ENCODE results near the gene FAM47E.

The FAM47E gene

GRCh38 chr4:76251441-76252270 is at the start of gene FAM47E:
Gene FAM47E (plus strand): TSS chr4:76251721. CDS start chr4:76251747, 26 bp downstream.
- DNase-seq: peak; percentile 4

GRCh38 chr4:76203541-76203940 is 48.0 kb upstream of the FAM47E start:
- DNase-seq: no peak

GRCh38 chr4:76204936-76205335 is 46.6 kb upstream of the FAM47E start:
- DNase-seq: no peak

DNA sequence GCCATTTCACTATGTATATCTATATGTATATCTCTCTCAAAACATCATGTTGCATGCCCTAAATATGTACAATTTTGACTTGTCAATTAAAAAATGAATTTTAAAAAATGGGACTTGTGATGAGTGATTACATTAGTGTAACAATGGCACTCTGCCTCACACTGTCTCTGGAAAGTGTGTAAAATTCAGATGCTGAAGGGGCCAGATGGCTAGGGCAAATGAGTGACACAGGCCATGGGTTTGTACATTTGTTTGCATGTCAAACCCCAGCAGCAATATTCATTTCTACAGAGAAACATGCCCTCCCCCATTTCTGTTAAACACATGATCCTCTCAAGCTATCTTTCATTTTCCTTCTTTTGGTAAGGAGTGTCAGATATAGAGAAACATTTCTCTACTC is 46.0 kb upstream of the FAM47E start:
- DNase-seq: no peak

DNA sequence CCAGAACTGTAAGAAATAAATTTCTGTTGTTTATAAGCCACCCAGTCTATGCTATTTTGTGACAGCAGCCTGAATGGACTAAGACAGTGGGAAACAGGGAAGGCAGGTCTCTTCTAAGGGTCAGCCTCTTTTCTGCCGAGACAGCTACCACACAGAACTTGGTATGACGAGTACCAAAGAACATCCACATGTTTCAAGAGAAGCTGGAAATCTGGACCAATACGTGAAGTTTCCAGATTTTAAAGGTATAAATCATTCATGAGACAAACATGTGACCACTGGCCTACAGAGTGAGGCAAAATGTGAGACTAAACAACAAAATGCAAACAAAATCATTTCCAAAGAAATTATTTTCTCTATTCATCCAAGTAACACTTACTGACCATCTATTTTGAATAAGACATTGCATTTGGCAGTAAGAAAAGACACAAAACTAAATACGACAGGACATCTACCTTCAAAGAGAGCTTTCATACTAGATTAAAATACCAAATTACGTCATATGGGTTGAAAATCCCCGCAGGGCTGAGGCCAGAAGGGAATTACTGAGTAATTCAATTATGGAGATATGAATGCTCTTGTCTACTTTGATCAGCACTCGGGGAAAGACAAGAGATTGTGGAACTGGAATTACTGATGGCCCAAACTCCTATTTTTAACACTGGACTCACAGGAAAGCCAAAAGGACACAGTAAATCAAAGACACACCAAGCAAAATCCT is 45.1 kb upstream of the FAM47E start:
- DNase-seq: no peak

DNA sequence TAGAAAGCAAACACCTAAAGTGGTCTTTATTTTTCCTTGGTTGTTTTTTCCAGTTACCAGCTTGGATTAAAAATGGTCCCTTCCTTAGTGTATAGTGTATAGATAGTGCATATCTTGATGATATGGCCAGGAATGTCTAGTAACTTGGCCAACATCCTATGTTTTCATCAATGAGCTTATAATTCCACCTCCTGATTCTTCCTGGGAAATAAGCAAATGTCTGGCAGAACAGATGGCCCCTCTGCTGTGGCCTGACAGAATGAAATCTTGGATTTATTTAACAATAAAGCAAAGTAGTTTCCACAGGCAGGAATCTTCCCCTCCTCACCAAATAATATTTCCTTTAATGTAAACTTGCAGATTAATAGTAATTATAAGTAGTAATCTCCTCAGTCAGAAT is 44.0 kb upstream of the FAM47E start:
- no peak for DNase-seq

DNA sequence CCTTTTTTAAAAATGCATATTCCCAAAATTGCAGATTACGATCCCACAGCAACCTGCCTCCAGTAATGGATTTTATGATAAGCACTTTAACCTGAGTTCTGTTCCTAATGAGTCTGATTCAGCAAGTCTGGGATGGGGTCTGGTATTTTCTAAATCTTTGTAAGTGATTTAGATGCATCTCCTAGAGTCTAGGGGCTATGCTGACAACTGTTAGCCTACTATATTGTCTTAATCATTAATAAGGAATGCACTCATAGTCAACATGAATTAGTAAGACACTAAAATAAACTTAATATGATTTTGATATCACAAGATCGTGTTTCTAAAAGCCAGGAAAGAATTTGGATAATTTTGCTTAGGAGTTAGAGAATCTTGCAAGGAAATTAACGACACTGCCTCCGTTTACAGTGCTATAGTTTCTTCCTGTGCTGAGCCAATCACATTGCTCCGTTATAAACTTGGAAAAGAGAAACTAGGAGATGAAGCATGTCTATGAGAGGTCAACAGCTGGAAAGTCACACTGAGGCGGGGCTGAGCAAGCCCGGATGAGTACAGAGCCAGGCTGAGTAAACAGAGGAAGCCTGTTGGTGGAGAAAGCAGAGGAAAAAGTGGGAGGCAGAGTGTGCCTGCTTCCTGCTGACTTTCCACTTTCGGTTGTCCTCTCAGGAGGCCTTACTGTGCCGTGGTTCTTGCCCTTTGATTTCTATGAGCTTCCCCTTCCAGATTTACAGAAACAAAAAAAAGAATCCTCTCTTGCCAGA is 43.3 kb upstream of the FAM47E start:
- peak; percentile 74 for DNase-seq

DNA sequence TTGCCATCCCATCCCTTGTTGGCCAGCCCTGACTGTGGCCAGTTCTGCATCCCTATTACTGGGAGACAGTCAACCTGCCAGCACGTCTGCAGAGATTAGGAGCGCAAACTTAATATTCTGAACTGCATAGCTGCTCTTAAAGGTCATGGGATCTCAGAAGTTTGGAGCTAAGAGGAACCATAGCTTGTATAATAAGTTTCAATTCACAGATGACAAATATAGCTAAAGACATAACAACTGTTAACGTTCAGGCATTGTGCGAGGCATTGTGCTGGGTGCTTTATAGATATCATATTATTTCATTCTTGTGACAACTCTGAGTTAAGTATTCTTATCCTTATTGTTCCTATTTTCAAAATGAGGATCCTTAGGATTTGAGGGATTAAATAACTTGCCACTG is 41.6 kb upstream of the FAM47E start:
- no peak for DNase-seq

DNA sequence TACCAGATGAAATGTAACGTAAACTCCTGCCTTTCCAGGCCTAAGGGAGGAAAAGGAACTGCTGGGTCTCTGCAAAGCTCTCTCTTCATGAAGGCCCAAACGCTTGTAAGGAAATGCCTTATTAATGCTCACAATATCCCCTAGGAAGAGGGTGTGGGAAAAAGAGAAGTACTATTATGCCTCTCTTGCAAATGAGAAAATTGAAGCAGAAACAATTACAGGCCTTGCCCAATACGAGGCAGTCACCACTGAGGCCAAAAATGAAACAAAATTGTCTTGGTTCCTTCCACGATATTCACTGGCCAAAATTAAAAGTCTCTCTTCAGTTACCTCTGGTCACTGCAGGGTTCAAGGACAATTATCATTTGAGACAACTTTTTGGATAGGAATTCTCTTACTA is 41.1 kb upstream of the FAM47E start:
- DNase-seq: no peak

DNA sequence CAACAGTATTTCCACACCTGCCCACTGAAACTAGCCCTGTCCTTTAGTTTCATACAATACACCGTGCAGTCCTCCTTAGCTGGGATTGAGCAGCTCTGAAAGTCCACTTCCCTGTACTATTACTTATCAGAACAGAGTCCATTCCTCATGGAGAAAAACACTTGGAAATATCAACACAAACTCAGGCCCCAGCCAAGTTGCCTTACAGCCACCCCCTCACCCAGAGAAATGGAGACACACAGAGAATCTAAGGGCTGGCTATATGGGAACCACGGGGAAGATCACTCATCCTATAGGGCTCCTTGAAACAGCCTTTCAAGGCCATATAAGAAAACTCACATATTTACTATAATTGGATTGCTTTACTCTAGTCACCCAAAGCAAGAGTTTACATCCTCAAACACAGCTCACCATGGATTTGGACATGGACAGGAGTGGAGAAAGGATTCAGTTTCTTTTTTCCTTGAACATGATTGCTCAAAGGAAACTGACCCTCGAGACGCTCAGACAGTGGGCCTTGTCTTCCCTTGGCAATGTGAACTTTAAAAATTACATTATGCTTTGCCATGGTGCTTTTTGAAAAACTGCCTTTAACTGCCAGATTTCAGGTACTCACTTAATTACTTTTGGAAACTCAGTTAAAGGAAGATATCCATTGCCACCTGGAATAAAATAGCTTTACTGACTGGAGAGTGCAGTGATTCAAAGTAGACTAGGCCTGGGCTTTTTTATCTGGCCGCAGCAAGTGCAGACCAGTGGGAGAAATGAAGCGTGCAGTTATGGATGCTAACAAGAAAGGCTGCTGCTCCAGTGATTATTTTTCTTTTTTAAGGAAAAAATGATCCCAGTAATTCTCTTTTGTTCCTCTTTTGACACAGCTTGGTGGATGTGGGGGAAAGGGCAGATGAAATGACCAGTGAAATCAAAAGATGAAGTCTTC is 39.5 kb upstream of the FAM47E start:
- no peak for DNase-seq

DNA sequence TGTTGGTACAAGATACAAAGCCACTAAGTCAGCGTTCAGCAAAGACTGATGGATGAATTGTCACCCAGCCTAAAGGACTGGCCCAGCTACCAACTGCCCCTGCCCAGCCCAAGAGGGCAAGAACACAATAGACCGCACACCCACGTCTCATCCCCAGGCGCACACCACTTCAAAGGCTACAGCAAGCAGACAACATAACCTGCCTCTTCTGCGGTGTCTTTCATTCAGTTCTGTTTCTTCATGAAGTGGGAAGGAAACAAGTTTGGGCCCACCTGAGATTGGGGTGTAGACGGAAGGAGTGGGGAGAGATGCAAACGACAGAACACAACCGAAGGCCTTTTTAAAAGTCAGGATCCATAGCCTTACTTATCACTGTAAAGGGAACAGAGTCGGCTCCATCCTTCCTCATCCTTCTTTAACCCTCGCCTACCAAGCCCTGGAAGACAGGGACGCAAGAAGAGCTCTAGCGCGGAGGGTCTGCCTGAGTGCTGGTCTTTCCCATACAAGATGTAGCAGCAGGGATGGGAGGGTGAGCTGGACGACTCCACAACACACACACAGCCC is 38.6 kb upstream of the FAM47E start:
- DNase-seq: no peak

DNA sequence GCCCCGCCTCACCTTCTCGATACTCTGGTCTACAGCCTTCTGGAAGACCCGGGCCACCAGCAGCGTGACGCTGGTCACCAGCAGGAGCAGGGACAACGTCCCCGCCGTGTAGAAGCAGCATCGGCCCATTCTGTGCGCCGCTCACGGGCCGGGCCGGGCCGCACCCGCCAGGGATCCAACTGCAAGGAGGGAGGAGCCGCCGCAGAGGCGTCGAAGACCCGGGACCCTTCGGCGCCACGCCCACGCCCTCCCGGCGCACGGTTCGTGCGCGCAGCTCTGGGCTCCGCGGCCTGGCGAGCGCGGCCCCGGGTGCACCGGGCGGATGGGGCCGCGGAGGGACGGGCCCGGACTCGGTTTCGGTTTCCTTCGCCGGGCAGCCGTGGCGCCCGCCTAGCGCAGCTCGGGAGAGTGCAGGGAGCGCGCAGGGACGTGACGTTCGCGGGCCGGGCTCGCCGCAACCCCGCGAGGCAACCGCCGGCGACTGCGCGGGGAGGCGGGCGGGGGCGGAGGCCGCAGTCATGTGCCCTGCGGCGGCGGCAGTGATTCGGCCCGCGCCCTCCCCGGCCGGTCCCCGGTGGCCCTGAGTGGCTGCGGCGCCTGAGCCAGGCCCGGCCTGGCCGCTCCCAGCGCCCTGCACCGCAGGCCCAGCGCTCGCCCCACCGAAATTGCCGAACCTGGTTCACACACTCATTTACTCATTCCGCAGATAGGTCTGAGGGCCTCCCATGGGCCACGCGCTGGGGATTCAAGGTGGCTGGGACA is 37.9 kb upstream of the FAM47E start, which contains the start of gene SCARB2:
TSS of gene SCARB2 (minus strand) at position 410 of the 762 bp plus-strand sequence. CDS start at position 129, 281 bp downstream.
- peak; percentile 80 for DNase-seq

DNA sequence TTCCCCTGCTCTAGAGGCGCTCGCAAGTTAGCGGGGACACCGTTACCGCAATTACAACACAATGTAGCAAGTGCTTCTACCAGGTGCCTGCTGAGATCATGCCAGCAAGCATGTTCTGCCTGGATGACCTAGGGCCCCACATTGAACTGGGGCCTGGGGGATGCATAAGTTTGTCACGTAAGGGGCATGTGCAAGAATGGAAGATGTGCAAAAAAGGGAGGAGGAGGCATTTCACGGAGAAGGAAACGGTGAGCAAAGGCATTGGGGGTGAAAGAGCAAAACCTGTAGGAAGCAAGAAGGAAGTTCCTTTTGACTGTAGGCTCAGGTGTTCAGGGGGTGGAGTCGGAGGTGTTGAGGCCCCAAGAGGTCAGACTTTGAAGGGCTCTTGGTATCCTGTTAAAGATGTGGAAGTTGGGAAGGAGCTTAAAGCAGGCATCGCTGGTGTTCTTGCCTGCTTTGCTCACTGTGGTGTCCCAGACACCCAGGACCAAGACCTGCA is 37.3 kb upstream of the FAM47E start:
- DNase-seq: no peak

- no peak for DNase-seq
Observed at GRCh38 chr4:76215077-76215476, 36.4 kb upstream of the FAM47E start.

- no peak for DNase-seq
Observed at GRCh38 chr4:76216524-76216923, 35.0 kb upstream of the FAM47E start.

DNA sequence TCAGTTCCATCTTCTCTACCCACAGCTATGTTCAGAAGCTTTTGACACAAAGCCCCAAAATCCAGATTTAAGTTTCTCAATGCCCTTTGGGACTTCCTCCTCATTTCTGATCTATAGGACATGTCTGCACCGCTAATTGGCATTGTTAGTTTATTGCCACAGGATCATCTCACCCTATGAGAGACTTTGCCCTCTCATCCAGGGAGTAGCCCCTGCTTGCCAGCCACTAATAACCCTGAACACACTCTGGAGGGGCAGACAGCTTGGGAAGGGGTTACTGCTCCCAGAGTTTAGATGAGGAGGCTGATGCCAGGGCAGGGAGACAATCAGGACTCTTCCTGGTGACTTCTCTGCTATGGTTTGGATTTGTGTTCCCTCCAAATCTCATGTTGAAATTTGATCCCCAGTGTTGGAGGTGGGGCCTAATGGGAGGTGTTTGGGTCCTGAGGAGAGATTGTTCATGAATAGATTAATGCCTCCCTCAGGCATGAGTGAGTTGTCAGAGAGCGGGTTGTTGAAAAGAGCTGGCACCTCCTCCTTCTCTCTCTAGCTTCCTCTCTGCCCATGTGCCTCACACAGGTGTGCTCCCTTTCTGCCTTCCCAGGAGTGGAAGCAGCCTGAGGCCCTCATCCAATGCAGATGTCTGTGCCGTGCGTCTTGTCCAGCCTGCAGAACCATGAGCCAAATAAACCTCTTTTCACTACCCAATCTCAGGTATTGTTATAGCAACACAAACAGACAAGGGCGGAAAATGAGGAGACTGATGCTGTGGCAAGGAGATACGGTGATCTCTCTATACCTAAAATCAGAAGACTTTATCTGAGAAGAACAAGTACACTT is 34.3 kb upstream of the FAM47E start:
- no peak for DNase-seq

DNA sequence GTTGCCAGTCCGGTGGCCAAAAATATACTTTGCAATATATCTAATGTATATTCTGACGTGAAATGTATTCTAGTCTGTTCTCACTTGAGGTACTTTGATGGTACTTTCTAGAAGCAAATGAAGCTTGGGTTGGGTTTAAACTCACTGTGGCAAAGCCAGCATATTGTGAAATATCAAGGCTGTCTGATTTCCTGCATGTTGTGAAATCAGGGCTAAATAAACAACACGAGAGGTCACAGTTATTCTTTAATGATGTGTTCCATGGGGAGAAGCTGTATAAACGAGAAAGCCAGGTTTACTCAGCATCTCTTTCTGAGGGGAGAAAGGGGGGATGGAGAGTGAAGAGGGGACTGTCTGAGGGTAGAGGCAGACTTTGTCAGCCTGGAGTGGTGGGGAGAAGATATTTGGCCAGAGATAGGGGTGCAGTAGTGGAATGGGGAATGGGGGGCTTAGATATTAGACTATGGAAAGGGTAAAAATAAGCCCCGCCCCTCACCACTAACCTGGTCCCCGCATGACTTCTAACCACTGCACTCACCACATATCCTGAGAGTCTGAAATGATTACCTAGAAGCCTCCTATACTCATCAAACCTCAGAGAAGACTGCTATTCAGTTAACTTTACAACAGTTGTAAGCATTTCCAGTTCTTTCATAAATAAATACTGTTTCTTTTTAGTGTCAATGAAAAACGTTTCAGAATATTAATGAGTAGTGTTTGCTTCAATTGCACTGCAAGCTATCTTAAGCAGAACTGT is 32.0 kb upstream of the FAM47E start:
- no peak for DNase-seq

DNA sequence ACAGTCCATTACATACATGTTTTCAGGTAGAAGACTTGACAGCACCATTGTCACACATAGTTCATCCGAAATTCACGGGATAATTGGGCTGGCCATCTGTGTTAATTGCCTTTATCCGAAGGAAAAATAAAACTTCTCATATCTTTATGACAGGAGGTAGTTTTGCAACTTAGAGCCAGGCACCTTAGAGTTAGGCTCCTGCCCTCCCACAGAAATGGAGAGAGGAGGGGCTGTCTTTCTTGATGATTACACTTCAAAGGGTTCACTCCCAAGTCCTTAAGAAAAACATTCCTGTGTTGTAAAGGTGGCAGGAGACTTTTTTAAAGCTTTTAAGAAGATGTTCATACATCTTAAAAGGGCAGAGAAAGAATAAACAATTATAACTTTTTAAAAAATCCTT is 27.4 kb upstream of the FAM47E start:
- DNase-seq: no peak

GRCh38 chr4:76226418-76226817 is 25.1 kb upstream of the FAM47E start:
- DNase-seq: no peak
